HG02623 (cell line): ENCODE results near the gene BRIP1.
"Not testable (repeated sequence)": the region's sequence is repeated elsewhere in the genome, so short reads cannot be mapped to it uniquely, and the experiment has no call there.

Source experiments
- ATAC-seq: cut with Tn5 transposase; IDR thresholded peaks from one replicate; pipeline ENCODE4 v1.9.1; 2021; ENCODE audit warnings: moderate library complexity; ENCODE audit not compliant: unreplicated experiment

Gene BRIP1

DNA sequence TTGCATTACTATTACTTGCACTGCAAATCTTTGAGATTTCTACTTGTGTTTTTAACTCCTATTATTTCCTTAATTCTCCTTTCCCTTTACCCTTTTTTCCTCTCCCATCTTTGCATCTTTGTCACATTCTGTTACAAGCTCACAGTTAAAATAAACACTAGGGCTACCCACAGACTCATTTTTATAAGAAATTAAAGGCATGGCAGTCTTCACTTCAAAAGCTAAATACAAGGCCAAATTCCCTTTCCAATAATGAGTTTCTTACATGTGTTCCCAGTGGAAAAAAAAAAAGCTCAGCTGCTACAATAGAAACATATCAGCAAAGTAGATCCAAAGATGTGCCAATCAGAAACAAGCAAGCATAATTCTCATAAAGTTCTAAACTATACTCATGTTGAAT, 3.7 kb upstream of the BRIP1 start:
- ATAC-seq = no peak

DNA sequence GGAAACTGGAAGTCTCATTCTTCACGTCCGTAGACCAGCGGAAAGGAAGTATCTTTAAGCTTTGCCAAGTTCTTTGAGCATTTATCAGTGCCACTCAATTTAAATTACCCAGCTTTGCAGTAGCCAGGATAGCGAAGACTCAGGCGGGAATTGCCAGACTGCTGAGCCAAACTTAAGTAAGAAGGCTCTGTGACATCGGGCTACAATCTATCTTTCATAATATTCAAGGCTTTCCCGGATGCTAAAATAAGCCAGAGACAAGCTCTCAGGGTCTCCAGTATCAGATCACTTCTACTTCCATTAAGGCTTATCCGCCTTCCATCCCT, 436 bp upstream of the BRIP1 start:
- ATAC-seq = peak; percentile 2

DNA sequence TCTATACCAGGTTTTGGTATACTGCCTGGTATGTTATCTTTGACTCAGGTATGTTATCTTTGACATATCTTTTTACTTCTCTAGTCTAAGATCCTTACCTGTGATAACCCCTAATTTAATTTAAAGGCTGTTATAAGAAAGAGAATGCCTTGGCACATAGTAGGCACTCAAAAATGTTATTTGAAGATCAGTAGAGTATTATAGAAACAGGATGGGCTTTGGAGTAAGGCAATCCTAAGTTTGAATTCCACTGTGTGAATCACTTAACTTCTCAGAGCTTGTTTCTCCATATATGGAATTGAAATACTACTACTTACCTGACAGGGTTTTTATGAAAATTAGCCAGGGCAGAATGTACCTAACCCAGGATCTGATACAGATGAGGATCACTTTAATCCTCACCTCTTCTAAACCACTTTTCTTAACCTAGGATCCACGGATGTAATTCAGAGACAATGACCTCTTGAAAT, 1.2 kb downstream of the BRIP1 start:
- ATAC-seq = no peak

DNA sequence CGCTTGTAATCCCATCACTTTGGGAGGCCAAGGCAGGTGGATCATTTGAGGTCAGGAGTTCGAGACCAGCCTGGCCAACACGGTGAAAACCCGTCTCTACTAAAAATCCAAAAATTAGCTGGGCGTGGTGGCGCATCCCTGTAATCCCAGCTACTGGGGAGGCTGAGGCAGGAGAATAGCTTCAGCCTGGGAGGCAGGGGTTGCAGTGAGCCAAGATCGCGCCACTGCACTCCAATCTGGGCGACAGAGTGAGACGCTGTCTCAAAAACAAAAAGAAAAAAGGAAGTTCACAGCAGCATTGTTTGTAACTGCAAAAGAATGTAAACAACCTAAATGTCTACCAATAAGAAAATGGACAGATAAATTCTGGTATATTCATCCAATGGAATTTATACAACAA, 2.9 kb downstream of the BRIP1 start:
- not testable (repeated sequence) for ATAC-seq

DNA sequence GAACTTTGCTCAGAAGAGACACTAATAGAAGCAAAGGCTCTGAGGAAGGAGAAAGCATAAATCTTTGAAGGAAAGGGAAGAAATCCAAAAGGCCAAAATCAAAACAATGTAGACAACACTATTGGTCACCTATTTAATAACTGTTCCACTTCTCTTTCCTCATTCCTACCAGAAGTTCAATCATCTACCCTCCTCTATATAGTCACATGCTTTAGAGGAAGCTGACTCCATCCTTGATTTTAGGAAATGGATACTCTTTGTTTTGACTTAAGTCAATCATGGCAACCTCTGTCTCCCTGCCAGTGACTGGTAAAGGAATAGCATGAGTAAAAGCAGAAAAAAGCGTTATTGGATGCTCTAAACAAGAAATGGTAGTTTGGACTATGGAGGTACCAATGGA, 7.3 kb downstream of the BRIP1 start:
- no peak for ATAC-seq

- no peak for ATAC-seq
These were observed 10.5 kb downstream of the BRIP1 start for GRCh38 chr17:61852857-61853256.

DNA sequence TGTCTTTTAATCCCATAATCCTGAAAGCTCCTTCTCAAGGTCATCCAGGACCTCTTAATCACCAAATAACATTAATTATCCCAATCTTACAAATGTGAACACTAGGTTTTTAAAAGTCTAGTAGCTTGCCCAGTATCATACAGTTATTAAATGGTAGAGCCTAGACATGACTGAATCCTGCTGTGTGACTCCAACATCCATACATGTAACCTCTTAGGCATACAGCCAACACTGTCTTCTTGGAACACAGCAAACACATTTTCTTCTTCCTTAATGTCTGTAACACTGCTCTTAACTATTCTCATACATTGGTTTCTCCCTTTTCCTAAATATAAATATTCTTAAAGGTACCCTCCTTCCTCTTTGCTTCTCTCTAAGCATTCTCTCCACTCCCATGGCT, 13.7 kb downstream of the BRIP1 start:
- no peak for ATAC-seq

GRCh38 chr17:61848896-61849295, 14.4 kb downstream of the BRIP1 start:
- no peak for ATAC-seq

GRCh38 chr17:61848247-61848646, 15.1 kb downstream of the BRIP1 start:
- ATAC-seq = no peak

DNA sequence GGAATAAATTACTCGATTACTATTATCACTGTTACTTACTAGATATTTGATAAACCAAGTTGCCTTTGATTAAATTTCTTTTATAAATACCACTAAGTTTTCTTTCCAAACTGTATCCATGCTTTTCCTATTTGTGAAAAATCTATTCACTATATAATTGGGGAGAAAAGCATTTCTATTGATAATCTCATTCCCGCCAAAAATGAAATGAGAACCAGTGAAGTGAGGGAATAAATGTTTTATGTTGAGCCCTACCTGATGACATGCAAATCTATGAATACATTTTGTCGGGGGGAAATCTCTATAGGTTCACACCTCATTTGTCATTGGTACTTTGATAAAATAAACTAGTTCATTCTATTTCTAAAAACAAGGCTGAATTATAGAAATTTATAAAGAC, 15.7 kb downstream of the BRIP1 start:
- no peak for ATAC-seq

DNA sequence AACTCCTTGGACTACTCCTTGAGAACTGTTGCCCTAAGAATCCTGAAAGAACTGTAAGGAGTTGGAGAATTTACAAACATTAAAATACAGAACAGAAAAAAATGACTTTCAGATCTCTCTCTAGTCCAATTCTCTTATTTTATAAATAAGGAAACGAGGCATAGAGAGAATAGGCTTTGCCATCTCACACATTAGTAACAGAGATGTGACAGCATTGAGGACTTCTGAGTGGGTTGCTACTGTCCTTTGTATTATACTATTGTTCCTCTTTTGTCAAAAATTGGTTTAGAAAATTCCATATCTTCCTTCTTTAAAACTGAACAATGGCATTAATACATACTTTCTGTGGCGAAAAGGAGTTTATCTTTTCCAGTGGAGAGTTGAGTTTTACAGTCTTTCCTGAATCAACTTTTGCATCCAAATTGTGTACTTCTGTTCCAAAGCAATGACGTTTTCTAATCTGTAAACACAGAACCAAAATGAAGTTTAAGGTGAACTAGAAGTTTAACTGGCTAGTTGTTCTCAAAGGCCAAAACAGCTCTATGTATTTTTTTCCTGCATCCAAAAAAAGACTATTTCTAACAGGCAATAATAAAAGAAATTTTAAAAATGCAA, 16.5 kb downstream of the BRIP1 start:
- no peak for ATAC-seq

- ATAC-seq = no peak
These were observed 17.2 kb downstream of the BRIP1 start for GRCh38 chr17:61846088-61846487.

DNA sequence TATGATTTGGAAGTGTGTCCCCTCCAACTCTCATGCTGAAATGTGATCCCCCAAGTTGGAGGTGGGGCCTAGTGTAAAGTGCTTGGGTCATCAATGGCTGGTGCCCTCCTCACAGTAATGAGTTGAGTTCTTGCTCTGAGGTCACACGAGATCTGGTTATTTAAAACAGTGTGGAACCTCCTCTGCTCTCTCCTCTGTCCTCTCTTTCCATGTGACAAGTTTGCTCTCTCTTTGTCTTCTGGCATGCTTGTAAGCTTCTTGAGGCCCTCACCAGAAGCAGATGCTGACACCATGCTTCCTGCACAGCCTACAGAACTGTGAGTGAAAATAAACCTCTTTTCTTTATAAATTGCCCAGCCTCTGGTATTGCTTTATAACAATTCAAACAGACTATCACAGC, 19.9 kb downstream of the BRIP1 start:
- no peak for ATAC-seq

DNA sequence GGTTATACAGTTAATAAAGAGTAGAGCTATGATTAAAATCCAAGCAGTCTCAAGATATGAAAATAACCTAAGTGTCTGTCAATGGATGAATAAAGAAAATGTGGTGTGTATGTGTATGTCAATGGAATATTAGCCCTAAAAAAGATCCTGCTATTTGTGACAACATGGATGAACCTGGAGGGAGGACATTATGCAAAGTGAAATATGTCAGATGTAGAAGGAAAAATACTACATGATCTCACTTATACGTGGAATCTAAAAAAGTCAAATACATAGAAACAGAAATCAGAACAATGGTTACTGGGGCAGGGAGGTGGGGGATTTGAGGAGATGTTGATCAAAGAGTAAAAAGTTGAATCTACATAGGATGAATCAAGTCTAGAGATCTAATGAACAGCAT, 20.4 kb downstream of the BRIP1 start:
- ATAC-seq = no peak

DNA sequence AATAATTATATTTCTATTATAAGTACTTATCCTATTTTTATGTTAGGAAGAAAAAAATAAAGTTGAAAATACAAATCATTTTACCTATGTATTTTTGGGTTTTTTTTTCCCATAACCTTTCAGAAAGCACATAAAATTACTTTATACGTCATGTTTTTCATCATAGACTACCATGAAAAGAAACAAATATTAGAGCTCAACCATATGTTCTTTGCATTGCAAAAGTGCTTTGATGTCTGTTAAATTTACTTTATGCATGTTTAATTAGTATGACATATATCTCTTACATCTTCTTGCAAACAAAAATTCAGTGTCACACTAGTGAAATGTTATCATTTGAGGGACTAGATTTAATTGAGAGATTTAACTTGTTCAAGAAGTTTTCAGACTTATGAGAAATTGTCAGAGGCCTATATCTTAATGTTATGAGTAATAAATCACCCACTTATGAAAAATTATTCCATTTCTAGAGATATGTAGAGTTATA, 24.0 kb downstream of the BRIP1 start:
- no peak for ATAC-seq

- no peak for ATAC-seq
These were observed 25.9 kb downstream of the BRIP1 start for GRCh38 chr17:61837175-61838051.

DNA sequence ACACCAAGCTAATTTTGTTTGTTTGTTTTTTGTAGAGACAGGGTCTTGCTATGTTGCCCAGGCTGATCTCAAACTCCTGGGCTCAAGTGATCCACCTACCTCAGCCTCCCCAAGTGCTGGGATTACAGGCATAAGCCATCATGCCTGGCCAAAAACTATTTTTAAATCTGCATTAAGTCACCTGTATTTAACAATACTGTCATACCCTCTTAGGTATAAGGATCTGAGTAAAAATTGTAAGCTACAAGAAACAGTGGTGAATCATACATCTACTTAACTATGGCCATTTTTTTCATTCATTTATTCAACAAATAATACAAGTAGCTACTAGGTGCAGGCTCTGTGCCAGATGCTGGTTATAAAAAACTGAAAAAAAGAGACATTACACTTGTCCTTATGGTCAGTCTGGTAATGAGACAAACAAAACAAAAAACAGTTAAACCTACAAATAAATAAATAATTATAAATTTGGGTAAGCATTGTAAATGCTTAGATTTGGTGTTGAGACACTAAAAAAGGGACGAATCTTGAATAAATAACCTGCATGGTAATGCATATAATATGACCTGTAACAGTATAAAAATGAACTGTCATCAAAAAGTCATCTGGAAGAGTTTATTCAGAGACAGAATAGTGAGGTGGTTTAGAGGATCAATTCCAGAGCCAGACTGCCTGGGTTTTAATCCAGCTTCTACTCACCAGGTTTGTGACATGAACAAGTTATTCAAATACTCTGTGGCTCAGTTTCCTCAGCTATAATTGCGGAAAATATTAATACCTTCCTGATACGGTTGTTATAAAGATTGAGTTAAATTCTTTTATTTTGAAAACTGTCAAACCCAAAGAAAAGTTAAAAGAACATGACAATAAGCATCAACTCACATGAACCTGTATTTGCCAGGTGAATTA, 26.8 kb downstream of the BRIP1 start:
- ATAC-seq = no peak

GRCh38 chr17:61835606-61836005, 27.7 kb downstream of the BRIP1 start:
- no peak for ATAC-seq

DNA sequence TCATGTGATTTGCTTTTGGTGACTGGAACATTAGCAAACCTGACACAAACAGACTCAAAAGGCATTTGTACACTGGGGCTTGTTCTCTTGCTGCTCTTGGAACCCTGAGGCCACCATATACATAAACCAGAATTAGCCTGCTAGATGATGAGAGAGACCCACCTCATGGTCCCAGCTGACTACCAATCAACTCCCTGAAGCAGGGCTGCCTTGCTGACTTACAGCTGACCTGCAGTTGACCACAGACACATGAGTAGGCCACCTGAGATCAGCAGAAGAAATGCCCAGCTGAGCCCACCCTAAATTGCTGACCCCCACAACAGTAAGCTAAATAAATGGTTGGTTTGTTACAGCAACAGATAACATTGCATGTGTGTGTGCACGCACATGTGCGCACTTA, 28.7 kb downstream of the BRIP1 start:
- ATAC-seq = no peak

DNA sequence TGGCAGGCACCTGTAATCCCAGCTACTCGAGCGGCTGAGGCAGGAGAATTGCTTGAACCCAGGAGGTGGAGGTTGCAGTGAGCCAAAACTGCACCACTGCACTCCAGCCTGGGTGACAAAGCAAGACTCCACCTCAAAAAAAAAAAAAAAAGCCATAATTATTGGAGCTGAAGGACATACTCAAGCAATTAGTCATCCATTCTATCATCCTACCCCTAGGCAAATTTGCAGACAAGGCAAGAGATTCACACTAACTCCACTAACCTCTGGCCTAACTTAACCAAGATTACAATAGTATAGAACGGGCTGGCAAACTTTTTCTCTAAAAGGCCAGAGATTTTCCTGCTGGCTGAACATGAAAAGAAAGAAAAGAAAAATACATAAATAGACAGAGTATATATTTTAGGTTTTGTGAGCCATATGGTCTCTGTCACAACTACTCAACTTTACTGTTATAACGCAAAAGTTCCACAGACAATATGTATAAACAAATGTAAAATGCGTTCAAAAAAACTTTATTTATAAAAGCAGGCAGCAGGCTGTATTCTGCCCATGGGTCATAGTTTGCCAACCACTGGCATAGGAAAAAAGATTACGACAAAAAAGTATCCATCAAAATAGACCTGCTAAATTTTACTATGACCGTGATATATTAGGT, 29.7 kb downstream of the BRIP1 start:
- ATAC-seq = no peak

DNA sequence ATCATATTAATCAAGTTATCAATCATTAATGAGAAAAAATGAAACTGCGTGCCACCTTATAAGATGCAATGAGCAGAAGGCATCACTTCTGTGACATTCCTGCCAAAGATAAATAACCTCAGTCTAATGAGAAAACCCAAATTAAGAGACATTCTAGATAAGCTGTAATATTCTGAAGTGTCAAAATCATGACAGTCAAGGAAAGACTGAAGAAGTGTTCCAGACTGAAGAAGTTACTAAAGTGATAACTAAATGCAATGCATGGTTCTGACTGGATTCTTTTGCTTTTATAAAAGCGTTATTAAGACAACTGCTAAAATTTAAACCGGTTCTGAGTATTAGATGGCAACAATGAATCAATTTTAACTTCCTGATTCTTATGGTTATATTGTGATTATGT, 30.9 kb downstream of the BRIP1 start:
- no peak for ATAC-seq
